M059J (cell line): ENCODE measurements around the gene DDR1. TPM values are rescaled to one million over a fixed set of nuclear protein-coding genes. Genes with fewer than 3 reads are reported as not detected.
A peak's percentile ranks its signal among the peaks of the same experiment; 100 is the strongest.
"Not testable (repeated sequence)": the region's sequence is repeated elsewhere in the genome, so short reads cannot be mapped to it uniquely, and the experiment has no call there.

Source experiments
- DNase-seq: peaks from one replicate; pipeline ENCODE4 v3.0.0-alpha.2; 2012; ENCODE audit warnings: low read depth
- total RNA-seq: library from RNA; depleted of rRNA; stranded (reverse); fragments of >200 nt; shearing (Covaris generic); gene quantifications from 2 replicates; pipeline ENCODE4 v1.2.3, GENCODE V29; 2014

DDR1 gene
- total RNA-seq, 1 experiment from 2014 or later: 73.5 TPM

DNA sequence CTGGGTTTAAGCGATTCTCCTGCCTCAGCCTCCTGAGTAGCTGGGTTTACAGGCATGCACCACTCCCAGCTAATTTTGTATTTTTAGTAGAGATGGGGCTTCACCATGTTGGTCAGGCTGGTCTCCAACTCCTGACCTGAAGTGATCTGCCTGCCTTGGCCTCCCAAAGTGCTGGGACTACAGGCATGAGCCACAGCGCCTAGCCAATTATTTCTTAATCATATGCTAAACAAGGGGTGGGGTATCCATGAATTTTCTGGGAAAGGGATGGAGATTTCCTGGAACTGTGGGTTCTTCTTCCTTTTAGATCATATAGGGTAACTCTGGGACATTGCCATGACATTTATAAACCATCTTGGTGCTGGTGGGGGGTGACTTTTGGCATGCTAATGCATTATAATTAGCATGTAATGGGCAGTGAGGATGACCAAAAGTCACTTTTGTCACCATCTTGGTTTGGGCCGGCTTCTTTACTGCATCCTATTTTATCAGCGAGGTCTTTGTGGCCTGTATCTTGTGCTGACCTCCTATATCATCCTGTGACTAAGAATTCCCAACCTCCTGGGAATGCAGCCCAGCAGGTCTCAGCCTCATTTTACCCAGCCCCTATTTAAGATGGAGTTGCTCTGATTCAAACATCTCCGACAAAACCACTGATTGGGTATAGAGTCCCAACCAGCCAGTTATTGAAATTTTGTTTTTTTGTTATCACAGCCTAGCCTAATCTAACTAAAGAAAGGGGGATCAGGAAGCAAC lies 29.9 kb upstream of the DDR1 start:
- no peak for DNase-seq

GRCh38 chr6:30855429-30856075 lies 28.8 kb upstream of the DDR1 start:
- DNase-seq: no peak

GRCh38 chr6:30857112-30857511 lies 27.2 kb upstream of the DDR1 start:
- no peak for DNase-seq

DNA sequence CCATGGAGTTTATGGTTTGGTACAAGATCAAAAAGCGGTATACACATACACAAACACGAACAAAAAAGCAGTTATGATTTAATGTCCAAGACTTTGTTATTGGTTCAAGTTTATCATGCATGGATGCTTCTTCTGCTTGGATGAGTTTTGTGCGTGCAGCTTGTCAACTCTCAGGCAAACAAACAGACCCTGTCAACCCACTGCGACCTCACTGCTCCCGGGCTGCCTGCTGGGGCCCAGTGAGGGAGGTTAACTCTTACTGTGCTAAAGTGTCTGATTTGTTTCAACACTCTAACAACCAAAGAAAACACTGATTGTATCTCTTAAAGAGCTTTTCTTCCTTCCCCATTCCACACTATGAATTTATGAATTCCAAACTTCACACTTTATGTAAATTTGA lies 26.8 kb upstream of the DDR1 start:
- peak; percentile 82 for DNase-seq

DNA sequence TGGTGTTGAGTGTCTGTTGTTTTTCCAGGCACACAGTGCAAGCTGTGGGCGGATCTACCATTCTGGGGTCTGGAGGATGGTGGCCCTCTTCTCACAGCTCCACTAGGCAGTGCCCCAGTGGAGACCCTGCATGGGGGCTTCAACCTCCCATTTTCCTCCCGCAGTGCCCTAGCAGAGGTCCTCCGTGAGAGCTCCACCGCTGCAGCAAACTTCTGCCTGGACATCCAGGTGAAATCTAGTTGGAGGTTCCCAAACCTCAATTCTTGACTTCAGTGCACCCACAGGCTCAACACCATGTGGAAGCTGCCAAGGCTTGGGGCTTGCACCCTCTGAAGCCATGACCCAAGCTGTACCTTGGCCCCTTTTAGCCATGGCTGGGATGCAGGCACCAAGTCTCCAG lies 24.6 kb upstream of the DDR1 start:
- not testable (repeated sequence) for DNase-seq

DNA sequence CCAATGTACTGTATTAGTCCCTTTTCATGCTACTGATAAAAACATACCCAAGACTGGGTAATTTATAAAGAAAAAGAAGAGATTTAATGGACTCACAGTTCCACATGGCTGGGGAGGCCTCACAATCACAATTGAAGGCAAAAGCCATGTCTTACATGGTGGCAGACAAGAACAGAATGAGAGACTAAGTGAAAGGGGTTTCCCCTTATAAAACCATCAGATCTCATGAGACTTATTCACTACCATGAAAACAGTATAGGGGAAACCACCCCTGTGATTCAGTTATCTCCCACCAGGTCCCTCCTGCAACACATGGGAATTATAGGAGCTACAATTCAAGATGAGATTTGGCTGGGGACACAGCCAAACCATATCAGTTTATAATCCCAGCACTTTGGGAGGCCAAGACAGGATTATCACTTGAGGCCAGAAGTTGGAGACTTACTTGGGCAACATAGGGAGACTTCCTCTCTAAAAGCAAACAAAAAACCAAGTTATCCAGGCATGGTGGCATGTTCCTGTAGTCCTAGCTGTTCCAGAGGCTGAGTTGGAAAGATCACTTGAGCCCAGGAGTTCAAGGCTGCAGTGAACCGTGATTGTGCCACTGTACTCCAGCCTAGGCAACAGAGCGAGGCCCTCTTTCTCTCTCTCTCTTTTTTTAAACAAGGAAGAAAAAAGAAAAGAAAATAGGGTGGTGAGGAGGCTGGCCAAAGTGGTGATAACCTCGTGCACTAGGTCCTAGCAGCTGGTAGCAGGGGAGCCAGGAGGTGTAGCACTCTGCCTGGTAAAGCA lies 22.9 kb upstream of the DDR1 start:
- no peak for DNase-seq

DNA sequence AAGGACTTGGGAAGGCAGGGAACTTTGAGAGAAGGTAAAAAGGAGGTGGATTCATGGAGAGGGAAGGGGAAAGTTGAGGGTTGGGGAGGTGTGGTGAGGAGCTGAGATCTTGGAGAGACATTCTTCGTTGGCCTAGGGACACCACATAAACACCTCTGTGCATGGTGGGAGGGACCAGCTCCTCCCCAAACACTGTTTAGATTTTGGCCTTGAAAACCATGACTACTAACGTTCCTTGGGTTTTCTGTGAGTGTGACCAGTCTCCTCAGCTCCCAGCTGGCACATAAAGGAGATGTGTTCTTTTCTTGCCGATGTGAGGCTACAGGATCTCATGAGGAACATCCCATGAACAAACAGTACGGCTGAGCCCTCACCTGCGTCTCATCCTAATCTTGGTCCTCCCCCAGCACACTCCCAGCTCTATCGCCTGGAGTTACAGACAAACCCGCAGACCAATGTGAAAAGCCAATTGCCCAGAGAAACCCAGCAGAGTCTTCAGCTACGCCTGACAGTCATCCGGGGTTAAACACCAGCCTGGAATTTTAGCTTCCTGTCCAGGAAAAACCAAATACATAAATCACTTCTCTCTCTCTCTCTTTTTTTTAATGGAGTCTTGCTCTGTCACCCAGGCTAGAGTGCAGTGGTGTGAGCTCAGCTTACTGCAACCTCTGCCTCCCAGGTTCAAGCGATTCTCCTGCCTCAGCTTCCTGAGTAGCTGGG lies 22.0 kb upstream of the DDR1 start:
- peak; percentile 59 for DNase-seq

DNA sequence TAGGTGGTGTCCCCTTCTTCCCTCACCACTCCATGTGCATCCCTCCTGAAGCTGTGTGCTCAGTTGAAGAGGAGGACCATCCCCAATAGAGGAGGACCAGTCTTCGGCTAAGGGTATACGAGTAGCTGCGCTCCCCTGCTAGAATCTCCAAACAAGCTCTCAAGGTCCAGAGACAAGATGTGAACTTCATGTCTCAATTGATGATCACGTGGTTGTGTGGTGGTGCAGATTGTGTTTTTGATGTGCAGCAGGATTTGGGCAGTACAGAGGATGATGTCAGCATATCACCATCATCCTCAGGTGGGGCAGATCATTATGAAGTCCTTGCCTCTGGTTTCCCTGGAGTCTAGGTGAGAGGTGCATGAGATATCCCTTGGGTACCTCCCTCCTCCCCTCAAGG lies 20.0 kb upstream of the DDR1 start:
- DNase-seq: no peak

- not testable (repeated sequence) for DNase-seq
These were observed 15.0 kb upstream of the DDR1 start for GRCh38 chr6:30869241-30869749.

- DNase-seq: no peak
These were observed 13.8 kb upstream of the DDR1 start for GRCh38 chr6:30870546-30870945.

GRCh38 chr6:30871592-30872183 lies 12.6 kb upstream of the DDR1 start:
- DNase-seq: no peak

DNA sequence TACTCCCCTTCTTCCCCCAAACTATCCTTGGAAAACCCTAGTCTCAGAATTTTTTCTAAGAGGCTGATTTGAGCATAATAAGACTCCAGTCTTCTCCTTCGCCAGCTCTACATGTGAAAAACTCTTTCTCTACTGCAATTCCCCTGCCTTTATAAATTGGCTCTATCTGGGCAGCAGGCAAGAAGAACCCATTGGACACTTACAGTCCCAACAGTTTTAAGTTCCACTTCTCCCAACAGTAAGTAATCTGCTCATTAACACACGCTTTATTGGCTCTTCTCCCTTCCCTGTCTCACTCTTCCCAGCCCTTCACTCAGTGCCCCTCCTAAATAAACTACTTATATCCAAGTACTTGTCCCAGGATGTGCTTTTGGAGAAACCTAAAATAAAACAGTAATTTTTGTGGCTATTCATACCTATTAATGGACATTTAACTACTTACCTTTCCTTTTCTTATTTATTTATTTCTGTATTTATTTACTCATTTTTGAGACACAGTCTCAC lies 11.1 kb upstream of the DDR1 start:
- no peak for DNase-seq

DNA sequence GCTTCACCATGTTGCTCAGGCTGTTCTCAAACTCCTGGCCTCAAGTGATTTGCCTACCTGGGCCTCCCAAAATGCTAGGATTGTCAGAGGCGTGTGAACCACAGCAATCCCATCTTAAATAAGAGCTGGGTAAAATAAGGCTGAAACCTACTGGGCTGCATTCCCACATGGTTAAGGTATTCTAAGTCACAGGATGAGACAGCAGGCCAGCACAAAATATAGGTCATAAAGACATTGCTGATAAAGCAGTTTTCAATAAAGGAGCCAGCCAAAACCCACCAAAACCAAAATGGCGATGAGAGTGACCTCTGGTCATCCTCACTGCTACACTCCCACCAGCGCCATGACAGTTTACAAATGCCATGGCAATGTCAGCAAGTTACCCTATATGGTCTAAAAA lies 10.5 kb upstream of the DDR1 start:
- not testable (repeated sequence) for DNase-seq

DNA sequence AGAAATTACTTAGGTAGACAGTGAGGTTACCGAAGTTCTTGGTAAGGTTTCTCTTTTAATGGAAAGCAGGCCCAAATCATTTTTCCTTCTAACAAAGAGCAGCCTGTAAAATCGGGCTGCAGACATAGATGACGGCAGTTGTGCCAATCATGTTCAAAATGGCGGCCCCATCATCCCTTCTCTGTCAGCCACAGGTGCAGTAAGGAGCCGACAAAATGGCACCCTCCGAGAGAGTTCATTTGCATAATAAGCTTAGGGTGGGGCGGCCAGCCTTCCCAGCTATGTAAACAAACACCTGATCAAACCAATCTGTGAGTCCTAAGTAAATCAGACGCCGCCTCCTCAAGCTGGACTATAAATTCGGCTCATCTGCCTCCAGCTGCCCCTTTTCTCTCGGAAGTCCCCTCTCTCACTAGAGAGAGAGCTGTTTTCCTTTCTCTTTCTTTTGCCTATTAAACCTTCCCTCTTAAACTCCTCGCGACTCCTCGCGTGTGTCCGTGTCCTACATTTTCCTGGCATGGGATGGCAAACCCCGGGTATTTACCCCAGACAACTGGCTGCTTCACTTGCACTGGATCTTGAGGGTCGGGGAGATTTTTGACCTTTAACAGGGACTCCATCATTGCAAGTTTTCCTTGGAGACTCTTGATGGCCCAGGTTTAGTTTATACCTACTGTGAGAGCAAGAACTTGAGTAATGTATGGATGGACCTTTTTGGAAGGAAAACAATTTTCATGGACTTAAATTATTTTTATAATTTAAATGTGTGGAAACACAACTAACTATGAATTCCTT lies 8.9 kb upstream of the DDR1 start:
- DNase-seq: peak; percentile 30

DNA sequence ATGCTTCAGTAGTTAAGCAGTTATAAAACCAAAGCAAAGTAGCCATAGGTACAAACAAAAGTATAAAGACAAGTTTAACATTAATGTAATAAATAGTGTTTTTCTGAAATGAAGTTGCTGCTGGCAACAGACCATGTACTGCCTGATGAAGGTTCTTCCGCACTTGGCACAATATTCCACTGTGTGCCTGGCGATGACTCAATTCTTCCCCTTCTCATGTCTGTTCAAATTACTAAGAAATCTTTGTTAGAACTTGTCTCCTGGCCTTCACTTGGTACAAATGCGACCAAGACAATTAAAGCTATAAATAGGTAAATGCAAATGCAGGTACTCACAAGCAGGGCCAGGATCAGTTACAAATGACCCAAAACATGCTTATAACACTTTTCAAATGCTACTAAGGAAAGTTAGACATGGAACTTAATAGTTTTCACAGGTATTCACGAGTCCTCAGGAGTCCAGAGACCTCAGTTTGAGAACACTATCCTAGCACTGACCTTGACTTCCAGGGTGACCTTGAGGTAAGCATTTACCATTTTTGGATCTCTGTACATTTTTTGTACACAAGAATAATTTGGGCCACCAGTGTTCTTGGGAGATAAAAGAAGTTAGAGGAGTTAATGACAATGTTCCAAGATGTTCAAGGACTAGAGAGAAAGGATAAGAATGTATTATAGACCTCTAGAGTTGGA lies 8.1 kb upstream of the DDR1 start:
- peak; percentile 96 for DNase-seq

DNA sequence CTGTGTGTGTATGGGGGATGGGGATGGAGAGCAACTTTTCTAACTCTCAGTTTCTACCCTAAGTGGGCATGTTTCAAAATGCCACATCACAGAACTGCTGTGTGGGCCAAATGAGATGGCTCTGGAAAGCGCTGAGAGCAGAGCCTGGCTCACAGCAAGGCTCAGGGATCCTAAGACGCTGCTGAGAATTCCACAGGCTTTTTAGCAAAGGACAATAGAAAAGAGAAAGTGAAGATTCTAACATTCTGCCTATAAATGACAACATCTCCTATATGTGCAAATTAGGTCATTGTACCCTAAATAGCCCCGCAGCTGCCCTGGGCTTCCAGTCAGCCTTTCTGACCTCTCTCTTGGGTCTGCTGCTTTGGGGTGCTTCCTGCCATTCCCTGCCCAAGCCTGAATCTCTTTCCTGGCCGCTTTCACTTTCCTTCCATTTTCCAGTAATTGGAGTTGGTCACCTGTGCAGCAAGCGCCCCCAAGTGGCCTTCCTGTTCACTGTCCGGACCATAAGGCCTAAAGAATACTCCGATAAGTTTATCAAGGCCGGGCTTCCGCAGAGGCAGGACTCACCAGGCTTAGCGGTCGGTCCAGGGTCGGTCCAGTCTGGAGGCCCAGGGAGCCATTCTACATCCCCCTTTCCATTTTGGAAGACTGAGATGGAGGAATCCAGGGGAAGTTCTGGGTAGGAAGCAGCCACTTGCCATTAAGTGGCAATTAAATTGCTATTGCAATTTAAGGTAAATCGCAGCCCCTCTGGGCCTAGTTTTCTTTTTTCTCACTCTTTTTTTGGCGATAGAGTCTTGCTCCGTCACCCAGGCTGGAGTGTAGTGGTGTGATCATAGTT lies 6.7 kb upstream of the DDR1 start:
- peak; percentile 95 for DNase-seq

- no peak for DNase-seq
These were observed 4.5 kb upstream of the DDR1 start for GRCh38 chr6:30879684-30880427.

GRCh38 chr6:30880698-30881252 lies 3.5 kb upstream of the DDR1 start:
- no peak for DNase-seq
